ENCODE measurements around the gene ATP8A2. TPM values are rescaled to one million over a fixed set of nuclear protein-coding genes. Genes with fewer than 3 reads are reported as not detected.

Gene ATP8A2
- total and polyA plus RNA-seq, 5 donors: 0.09 to 0.65 (median 0.22) TPM

DNA sequence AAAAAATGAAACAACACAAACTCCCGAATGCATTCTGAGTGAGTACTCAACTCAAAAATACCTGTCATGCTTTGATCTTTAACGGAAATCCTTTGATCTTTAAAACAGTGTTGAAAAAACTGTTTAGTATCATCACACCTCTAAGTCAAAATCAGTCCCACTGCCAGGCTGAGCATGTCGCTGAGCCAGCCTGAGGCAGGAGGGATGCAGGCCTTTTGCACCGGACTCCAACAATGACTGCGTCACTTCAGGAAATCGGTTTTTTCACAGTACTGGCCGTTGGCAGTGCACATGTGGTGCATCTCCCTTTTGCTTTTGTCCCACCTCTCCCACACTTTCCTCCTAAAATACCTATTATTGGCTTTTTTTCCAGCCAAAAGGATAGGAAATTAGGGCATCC is 601.8 kb downstream of the ATP8A2 start:
- intact Hi-C loops (cut with DNase I): no loop called here
- 69% methylated on average over 7 of the region's 7 CpGs for WGBS

DNA sequence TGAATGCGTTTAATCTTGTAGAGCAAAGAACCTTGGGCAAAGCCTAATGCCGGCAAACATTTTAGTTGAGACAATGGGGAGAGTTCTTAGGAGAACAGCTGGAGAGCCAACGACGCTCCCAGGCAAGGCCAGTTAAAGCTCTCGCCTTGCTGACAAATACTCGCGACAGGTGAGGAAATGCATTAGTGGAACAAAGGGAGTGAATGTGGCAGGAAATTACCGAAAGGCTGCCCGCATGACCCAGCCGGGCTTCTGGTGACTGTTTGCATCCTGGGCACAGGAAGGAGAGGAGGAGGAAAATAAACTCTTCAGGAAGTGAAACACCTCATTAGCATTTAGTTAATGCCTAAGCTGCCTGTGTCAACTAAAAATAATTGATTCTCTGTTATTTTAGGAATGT is 605.4 kb downstream of the ATP8A2 start:
- Histone ChIP-seq H3K27ac (ENCODE audit: low read length) (no peak overlapping the region), H3K4me1 (ENCODE audit: control insufficient read depth, insufficient read depth, low read length) (no peaks in the 10 kb centered on the region), H3K9me3 (ENCODE audit: control insufficient read depth, low read length) (no peaks in the 10 kb centered on the region), H3K4me3 (ENCODE audit: low read length) (no peak overlapping the region), H3K27me3 (ENCODE audit: control insufficient read depth, insufficient read depth) (no peaks in the 10 kb centered on the region)
- ATAC-seq (no peak), DNase-seq (no peak)
- 42% methylated on average over 10 of the region's 10 CpGs for WGBS
- intact Hi-C loops (cut with DNase I): no loop called here

More for the DNA sequence above, 601.8 kb downstream of the ATP8A2 start:
- H3K4me1 ChIP-seq (ENCODE audit: control insufficient read depth, insufficient read depth, low read length): no peaks in the 10 kb centered on the region
- no peak overlapping the region for H3K4me3 ChIP-seq (ENCODE audit: low read length)
- no peaks in the 10 kb centered on the region for H3K9me3 ChIP-seq (ENCODE audit: control insufficient read depth, low read length)
- ATAC-seq (no peak), DNase-seq (no peak)
- no peak overlapping the region for H3K27ac ChIP-seq (ENCODE audit: low read length)
- H3K27me3 ChIP-seq (ENCODE audit: control insufficient read depth, insufficient read depth): no peaks in the 10 kb centered on the region

DNA sequence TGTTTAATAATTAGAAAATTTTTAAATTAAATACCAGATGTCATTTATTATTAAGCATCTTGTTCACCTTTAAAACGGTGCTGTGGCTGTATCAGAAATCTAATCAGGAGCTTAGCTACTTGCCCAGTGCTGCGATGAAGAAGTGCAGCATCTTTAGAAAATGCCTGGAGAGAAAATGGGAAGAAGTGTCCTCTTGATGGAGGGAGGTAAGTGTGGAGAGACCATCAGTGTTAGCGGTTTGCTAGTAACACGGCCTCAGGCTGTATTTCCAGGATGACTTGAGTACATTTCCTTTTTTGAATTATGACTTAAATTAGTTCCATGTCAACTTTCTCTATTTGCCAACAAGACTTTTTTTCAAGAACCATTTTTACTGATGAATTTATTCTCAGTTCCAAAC is 605.9 kb downstream of the ATP8A2 start:
- WGBS: 55% methylated on average over 4 of the region's 4 CpGs
- Histone ChIP-seq H3K9me3 (ENCODE audit: control insufficient read depth, low read length) (no peaks in the 10 kb centered on the region), H3K27ac (ENCODE audit: low read length) (no peak overlapping the region), H3K4me1 (ENCODE audit: control insufficient read depth, insufficient read depth, low read length) (no peaks in the 10 kb centered on the region), H3K4me3 (ENCODE audit: low read length) (no peak overlapping the region), H3K27me3 (ENCODE audit: control insufficient read depth, insufficient read depth) (no peaks in the 10 kb centered on the region)
- ATAC-seq (no peak), DNase-seq (no peak)
- intact Hi-C loops (cut with DNase I): no loop called here

DNA sequence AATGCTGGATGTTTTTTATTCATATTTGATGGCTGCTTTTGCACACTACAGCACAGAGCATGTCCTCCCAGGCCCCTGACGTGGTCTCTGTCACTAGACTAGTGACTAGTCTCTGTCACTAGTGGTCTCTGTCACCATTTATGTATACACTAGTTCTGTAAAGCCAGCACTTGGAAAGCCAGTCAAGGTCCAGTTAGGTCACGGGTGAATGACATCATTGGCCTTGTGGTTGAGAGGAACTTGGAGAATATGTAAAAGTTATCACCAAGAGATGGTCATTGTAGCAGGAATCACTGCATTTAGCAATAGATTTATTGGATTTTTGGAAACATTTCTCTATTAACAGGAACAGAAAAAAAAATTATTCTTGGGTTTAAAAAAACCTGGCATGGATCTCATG is 607.2 kb downstream of the ATP8A2 start:
- DNase-seq (no peak), ATAC-seq (no peak)
- WGBS: 93% methylated on average over 2 of the region's 2 CpGs
- no peak overlapping the region for H3K4me3 ChIP-seq (ENCODE audit: low read length)
- no peaks in the 10 kb centered on the region for H3K27me3 ChIP-seq (ENCODE audit: control insufficient read depth, insufficient read depth)
- no peak overlapping the region for H3K27ac ChIP-seq (ENCODE audit: low read length)
- intact Hi-C loops (cut with DNase I): no loop called here
- no peaks in the 10 kb centered on the region for H3K9me3 ChIP-seq (ENCODE audit: control insufficient read depth, low read length)
- no peaks in the 10 kb centered on the region for H3K4me1 ChIP-seq (ENCODE audit: control insufficient read depth, insufficient read depth, low read length)

DNA sequence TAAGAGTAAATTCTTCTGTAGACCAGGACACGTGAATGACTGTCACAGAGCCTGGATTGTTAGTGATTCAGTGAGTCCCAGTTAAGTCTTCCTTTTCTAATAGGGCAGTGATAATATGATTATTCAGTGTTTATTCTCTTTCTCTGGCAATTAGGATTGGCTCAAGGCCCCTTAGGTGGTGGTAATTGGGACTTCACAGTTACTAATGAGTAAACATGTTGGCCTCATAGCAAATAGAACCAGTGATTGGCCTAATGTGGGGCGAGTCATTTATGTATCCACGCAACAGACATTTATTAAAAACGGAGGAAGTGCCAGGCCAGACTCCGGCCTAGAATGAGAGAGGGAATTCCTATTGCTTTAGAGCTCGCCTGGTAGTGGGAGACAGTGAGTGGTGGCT is 607.6 kb downstream of the ATP8A2 start:
- WGBS: 94% methylated on average over 6 of the region's 6 CpGs
- intact Hi-C loops (cut with DNase I): no loop called here
- ATAC-seq (no peak), DNase-seq (no peak)
- Histone ChIP-seq H3K9me3 (ENCODE audit: control insufficient read depth, low read length) (no peaks in the 10 kb centered on the region), H3K4me3 (ENCODE audit: low read length) (no peak overlapping the region), H3K27me3 (ENCODE audit: control insufficient read depth, insufficient read depth) (no peaks in the 10 kb centered on the region), H3K4me1 (ENCODE audit: control insufficient read depth, insufficient read depth, low read length) (no peaks in the 10 kb centered on the region), H3K27ac (ENCODE audit: low read length) (no peak overlapping the region)

DNA sequence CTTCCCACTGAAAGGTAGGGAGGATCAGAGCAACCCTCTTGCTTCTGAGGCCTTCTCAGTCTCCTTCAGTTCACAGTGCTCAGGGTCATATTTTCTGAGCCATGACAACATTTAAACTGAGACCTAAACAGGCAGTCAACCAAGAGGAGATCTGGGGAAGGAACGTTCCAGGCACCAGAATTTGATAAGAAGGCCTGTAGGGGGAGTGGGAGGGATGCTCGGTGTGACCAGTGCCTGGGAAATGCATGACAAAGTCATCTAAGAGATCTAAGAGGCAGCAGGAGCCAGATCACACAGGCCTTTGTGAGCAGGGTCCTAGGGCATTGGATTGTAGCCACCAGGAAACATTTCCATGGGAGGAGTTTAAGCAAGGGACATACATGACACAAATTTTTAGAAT is 608.5 kb downstream of the ATP8A2 start:
- H3K27me3 ChIP-seq (ENCODE audit: control insufficient read depth, insufficient read depth): no peaks in the 10 kb centered on the region
- ATAC-seq (no peak), DNase-seq (no peak)
- no peak overlapping the region for H3K27ac ChIP-seq (ENCODE audit: low read length)
- H3K4me1 ChIP-seq (ENCODE audit: control insufficient read depth, insufficient read depth, low read length): no peaks in the 10 kb centered on the region
- intact Hi-C loops (cut with DNase I): no loop called here
- no peak overlapping the region for H3K4me3 ChIP-seq (ENCODE audit: low read length)
- no peaks in the 10 kb centered on the region for H3K9me3 ChIP-seq (ENCODE audit: control insufficient read depth, low read length)
- WGBS: 14% methylated on average over 2 of the region's 2 CpGs

DNA sequence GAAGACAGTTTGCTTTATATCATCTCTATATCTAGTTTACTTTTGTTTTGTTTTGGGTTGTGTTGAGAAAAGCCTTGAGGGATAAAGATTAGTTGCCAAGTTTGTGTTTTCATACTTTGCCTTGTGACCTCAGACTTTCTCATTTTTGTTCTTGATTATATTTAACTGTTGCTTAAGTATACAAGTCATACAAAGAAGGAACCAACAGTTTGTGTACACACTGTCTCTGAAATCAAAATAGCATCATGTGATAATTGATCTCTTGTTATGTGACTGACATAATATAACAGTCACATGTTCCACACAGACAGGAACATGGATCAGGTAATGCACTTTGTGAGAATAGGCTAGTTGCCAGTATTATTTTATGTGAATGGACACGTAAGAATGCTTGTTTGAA is 609.3 kb downstream of the ATP8A2 start:
- 59% methylated on average over 1 of the region's 1 CpG for WGBS

DNA sequence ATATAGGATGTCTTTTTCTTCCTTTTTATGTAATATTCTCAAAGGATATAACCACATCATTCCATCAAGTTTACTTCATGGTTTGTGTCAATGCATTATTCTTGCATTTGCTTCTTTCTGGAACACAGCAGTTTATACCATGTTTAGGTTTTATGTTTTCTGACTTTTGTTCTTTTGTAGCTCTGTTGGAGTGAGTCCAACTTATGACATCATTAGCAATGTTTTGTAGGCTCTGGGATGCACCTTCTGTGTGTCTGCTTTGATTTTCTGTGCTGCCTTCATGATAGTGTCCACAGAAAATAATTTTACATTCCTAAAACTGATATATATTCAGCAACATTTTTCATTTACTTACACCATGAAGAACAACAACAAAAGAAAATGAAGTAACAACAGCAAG is 611.1 kb downstream of the ATP8A2 start:
- DNase-seq: no peak
- Histone ChIP-seq H3K4me3 (ENCODE audit: low read length) (no peak overlapping the region), H3K9me3 (ENCODE audit: control insufficient read depth, low read length) (no peaks in the 10 kb centered on the region), H3K27me3 (ENCODE audit: control insufficient read depth, insufficient read depth) (no peaks in the 10 kb centered on the region), H3K4me1 (ENCODE audit: control insufficient read depth, insufficient read depth, low read length) (no peaks in the 10 kb centered on the region), H3K27ac (ENCODE audit: low read length) (no peak overlapping the region)
- intact Hi-C loops (cut with DNase I): no loop called here
- ATAC-seq: no peak

More for the DNA sequence above, 609.3 kb downstream of the ATP8A2 start:
- no peaks in the 10 kb centered on the region for H3K27me3 ChIP-seq (ENCODE audit: control insufficient read depth, insufficient read depth)
- no peaks in the 10 kb centered on the region for H3K9me3 ChIP-seq (ENCODE audit: control insufficient read depth, low read length)
- DNase-seq (no peak), ATAC-seq (no peak)
- no peak overlapping the region for H3K4me3 ChIP-seq (ENCODE audit: low read length)
- no peak overlapping the region for H3K27ac ChIP-seq (ENCODE audit: low read length)
- intact Hi-C loops (cut with DNase I): no loop called here
- no peaks in the 10 kb centered on the region for H3K4me1 ChIP-seq (ENCODE audit: control insufficient read depth, insufficient read depth, low read length)

DNA sequence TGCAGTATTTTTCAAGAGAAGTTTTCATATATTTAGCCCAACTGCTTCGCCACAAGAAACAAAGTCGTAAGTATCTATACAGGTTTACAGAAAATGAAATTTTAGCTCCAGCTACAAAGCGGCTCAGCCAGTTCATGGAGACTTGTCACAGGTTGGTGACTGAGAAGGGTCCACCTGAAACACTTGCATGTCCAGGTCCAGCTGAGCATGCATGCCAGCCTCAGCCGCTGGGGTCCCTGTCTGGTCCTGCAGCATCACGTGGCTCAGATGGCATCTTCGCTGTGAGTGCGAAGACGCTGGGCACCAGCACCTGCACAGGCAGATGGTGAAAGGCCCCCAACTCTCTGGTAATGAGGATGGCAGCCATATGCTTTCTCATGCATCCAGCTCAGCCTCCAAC is 616.2 kb downstream of the ATP8A2 start:
- 94% methylated on average over 8 of the region's 8 CpGs for whole genome bisulfite sequencing
- intact Hi-C loops (cut with DNase I): no loop called here
- DNase-seq (no peak), ATAC-seq (no peak)
- Histone ChIP-seq H3K4me3 (ENCODE audit: low read length) (no peak overlapping the region), H3K27me3 (ENCODE audit: control insufficient read depth, insufficient read depth) (no peaks in the 10 kb centered on the region), H3K4me1 (ENCODE audit: control insufficient read depth, insufficient read depth, low read length) (no peaks in the 10 kb centered on the region), H3K9me3 (ENCODE audit: control insufficient read depth, low read length) (no peaks in the 10 kb centered on the region), H3K27ac (ENCODE audit: low read length) (no peak overlapping the region)

DNA sequence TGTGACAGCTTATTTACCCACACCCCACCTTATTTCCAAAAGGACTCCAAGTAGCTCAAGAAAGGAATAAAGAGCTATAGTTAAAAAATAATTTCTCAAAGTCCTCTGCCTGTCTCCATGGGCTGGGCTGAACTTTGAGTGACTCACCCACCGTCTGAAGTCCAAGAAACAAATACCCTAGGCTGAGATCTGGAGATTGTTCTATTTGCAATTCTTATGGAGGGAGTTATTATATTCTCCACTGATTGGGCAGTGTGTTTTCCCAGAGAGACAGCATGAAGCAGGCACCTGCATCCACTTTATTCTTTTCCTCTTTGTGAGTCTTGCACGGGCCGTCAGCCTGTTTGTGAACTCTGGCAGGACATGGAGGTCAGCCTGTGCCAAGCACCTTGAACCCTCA is 616.9 kb downstream of the ATP8A2 start:
- no peak overlapping the region for H3K4me3 ChIP-seq (ENCODE audit: low read length)
- DNase-seq: no peak
- WGBS: 45% methylated on average over 3 of the region's 3 CpGs
- intact Hi-C loops (cut with DNase I): no loop called here
- no peaks in the 10 kb centered on the region for H3K27me3 ChIP-seq (ENCODE audit: control insufficient read depth, insufficient read depth)
- no peak overlapping the region for H3K27ac ChIP-seq (ENCODE audit: low read length)
- no peak for ATAC-seq
- H3K9me3 ChIP-seq (ENCODE audit: control insufficient read depth, low read length): no peaks in the 10 kb centered on the region
- H3K4me1 ChIP-seq (ENCODE audit: control insufficient read depth, insufficient read depth, low read length): no peaks in the 10 kb centered on the region

DNA sequence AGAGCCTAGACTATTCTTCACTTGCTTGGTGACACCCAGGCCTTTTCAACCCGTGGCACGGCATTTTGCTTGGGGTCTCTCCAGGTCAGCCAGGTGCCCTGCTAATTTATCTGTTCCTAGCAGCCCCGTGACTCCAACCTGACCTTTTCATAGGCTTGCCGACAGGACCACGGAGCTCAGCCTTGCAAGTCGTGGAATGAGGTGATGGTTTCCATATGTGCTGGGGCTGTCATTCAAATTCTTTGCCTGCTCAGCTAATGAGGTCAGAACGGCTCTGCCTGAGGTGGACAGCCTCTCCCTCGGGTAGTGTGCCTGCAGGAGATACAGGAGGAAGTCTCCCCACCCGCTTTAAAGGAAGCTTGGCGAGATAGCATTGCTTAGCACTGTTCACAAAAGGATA is 619.0 kb downstream of the ATP8A2 start:
- Histone ChIP-seq H3K9me3 (ENCODE audit: control insufficient read depth, low read length) (no peaks in the 10 kb centered on the region), H3K27ac (ENCODE audit: low read length) (no peak overlapping the region), H3K4me1 (ENCODE audit: control insufficient read depth, insufficient read depth, low read length) (no peaks in the 10 kb centered on the region), H3K4me3 (ENCODE audit: low read length) (no peak overlapping the region), H3K27me3 (ENCODE audit: control insufficient read depth, insufficient read depth) (no peaks in the 10 kb centered on the region)
- 15% methylated on average over 10 of the region's 10 CpGs for WGBS
- ATAC-seq (peak in 1 of 2 donors; percentile 50), DNase-seq (no peak)
- intact Hi-C loops (cut with DNase I): no loop called here

DNA sequence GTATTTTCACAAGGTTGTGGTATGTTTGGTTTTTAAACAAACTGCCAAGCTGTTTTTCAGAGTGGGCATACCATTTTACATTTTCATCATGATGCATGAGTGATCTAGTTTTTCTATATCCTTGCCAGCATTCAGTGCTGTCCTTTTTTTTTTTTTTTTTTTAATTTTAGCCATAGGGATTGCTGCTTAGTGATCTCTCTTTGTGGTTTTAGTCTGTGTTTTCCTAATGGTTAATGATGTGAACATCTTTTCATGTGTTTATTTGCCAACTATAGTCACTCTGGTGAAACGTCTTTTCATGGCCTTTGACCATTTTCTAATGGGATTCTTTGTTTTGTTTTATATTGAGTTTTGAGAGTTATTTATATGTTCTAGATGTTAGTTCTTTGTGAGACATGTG is 620.3 kb downstream of the ATP8A2 start:
- ATAC-seq (no peak), DNase-seq (no peak)
- no peaks in the 10 kb centered on the region for H3K4me1 ChIP-seq (ENCODE audit: control insufficient read depth, insufficient read depth, low read length)
- intact Hi-C loops (cut with DNase I): no loop called here
- no peak overlapping the region for H3K27ac ChIP-seq (ENCODE audit: low read length)
- no peaks in the 10 kb centered on the region for H3K27me3 ChIP-seq (ENCODE audit: control insufficient read depth, insufficient read depth)
- no peaks in the 10 kb centered on the region for H3K9me3 ChIP-seq (ENCODE audit: control insufficient read depth, low read length)
- no peak overlapping the region for H3K4me3 ChIP-seq (ENCODE audit: low read length)
- 56% methylated on average over 1 of the region's 1 CpG for WGBS
